ENCODE results near the gene IGFN1.

- TF ChIP-seq EZH2phosphoT487 (IDR thresholded peaks at IDR 0.05; ENCODE audit: borderline replicate concordance, low read length) = no peak
- TF ChIP-seq, protein P1, sequence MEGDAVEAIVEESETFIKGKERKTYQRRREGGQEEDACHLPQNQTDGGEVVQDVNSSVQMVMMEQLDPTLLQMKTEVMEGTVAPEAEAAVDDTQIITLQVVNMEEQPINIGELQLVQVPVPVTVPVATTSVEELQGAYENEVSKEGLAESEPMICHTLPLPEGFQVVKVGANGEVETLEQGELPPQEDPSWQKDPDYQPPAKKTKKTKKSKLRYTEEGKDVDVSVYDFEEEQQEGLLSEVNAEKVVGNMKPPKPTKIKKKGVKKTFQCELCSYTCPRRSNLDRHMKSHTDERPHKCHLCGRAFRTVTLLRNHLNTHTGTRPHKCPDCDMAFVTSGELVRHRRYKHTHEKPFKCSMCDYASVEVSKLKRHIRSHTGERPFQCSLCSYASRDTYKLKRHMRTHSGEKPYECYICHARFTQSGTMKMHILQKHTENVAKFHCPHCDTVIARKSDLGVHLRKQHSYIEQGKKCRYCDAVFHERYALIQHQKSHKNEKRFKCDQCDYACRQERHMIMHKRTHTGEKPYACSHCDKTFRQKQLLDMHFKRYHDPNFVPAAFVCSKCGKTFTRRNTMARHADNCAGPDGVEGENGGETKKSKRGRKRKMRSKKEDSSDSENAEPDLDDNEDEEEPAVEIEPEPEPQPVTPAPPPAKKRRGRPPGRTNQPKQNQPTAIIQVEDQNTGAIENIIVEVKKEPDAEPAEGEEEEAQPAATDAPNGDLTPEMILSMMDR (IDR thresholded peaks at IDR 0.05; ENCODE audit: low read depth, low read length, poor library complexity, severe bottlenecking) = no peak
Observed at GRCh38 chr1:201155354-201155753, 35.3 kb upstream of the IGFN1 start.
